NCI-H1417 (cell line): Measurements from ENCODE around the gene AMACR.
"Not testable (repeated sequence)": the region's sequence is repeated elsewhere in the genome, so short reads cannot be mapped to it uniquely, and the experiment has no call there.

ENCODE experiments used
- DNase-seq, 3 experiments: peaks; one replicate each; lab custom pipeline; 2025; lab: John Stamatoyannopoulos, UW

Gene AMACR

GRCh38 chr5:34037726-34038125, 29.9 kb upstream of the AMACR start:
- DNase-seq, result no peak

GRCh38 chr5:34035756-34036155, 27.9 kb upstream of the AMACR start:
- peak in 1 of 3 experiments; percentile 14 for DNase-seq

DNA sequence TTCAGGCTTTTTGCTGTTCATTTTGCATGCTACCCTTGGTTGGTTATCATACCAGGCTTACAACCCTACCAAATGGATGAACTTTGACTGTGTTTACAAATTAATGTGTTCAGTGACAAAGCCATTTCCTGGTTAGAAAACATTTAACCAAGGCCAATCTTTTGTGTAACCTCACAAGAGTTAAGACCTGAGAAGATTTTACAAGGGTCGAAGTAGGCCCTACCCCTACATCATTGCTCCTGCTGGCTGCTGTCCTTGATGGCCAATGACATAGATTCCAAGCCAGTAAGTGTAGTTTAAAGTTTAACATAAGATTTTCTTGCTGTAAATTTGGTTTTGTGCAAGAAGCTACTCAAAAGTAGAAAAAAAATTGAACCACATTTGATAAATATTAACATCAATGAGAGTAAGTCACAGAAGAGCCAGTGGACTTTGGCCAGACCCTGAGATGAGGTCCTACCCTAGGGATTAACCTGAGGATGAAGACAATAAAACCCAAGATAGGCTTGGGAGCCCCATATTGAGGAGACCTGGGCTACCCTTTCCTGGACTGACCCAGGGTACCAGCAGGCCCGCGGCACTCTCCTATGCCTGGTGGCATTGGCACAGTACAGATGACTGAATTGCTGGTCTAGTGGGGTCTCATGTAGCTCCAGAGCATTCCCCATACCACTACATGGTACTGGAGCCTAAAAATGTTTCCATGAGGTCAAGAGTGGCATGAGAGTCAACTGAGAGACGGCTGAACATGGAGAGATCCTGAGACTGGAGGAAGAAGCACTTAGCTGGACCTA, 26.9 kb upstream of the AMACR start:
- DNase-seq, result no peak

GRCh38 chr5:34031966-34032365, 24.1 kb upstream of the AMACR start:
- no peak for DNase-seq

DNA sequence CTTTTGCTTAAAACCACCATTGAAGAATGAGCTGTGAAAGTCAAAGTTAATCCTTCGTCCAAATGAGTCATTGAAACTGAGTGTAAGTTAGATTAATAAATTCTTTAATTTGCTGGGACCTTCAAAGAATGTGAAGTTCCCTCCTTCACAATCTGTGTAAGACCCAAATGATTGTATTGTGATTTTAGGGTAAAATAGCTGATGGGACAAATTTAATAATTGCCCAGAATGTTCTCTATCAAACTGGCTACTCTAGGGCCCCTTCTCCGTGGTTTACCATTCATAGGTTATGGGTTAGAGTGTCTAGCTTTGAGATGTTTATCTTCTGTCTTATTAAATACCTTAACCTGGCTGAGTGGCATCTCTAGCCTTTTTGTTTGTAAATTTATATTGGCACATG, 23.3 kb upstream of the AMACR start:
- DNase-seq, result no peak

GRCh38 chr5:34030585-34030984, 22.7 kb upstream of the AMACR start:
- not testable (repeated sequence) for DNase-seq

GRCh38 chr5:34030048-34030447, 22.2 kb upstream of the AMACR start:
- DNase-seq, result no peak

GRCh38 chr5:34028349-34028748, 20.5 kb upstream of the AMACR start:
- no peak for DNase-seq

GRCh38 chr5:34026089-34026761, 18.4 kb upstream of the AMACR start:
- peak in 2 of 3 experiments; percentile 20 to 72 for DNase-seq

DNA sequence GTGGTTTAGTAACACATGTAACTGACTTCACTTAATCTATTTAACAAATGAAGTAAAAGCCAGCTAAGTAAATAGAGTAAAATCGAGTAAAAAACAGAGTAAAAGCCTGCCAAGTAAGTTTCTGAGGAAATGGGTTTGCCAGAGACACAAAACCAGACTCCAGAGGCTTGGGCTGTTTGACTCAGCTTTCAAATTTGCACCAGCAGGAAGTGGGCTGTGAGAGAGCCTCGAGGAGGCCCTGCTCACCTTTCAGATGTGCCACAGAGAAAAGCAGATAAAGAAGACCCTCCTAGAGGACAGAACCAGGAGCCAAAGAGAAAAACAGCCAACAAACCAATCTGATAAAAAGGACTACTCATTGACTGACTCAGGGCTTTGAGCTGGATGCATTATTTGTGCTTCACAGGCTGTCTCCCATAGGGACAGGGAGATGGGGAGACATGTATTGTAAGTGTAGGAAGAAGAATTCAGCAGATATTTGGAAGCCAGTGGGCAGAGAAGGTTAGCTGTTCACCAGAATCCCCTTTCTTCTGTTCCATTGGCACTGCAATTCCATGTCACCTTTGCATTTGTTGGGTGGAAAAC, 14.4 kb upstream of the AMACR start:
- no peak for DNase-seq

DNA sequence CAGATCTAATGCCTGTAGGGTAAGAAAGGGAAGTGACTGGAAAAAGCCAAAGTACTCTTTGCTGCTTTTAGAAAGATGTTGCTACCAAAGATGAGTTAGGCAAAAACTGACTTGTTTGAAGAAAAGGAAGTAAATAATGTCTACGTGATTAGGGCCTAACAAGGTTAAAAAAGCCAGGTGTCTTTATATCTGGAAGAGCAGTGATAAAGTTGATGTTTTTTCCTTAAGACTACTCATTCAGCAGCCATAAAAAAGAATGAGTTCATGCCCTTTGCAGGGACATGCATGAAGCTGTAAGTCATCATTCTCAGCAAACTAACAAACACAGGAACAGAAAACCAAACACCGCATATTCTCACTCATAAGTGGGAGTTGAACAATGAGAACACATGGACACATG, 13.5 kb upstream of the AMACR start:
- no peak for DNase-seq

GRCh38 chr5:34020726-34021125, 12.9 kb upstream of the AMACR start:
- DNase-seq, result no peak

DNA sequence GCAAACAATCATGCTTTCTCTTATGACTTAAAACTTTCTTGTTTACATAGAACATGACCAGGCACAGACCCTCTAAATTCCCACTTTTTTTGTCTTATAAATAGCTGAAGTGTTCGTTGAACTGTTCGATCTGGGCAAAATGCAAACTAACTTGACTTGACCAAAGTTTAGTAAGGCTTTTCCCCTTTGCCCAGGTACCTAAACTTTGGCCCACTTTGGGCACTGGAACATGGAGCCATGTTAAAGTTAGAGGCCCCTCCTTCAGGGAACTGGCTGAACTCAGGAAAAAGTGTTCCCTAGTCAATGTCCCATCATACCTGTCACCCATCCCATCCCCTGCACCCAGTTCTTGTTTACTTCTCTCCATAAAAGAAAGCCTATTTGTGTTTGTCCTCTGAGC, 9.4 kb upstream of the AMACR start:
- DNase-seq, result no peak

DNA sequence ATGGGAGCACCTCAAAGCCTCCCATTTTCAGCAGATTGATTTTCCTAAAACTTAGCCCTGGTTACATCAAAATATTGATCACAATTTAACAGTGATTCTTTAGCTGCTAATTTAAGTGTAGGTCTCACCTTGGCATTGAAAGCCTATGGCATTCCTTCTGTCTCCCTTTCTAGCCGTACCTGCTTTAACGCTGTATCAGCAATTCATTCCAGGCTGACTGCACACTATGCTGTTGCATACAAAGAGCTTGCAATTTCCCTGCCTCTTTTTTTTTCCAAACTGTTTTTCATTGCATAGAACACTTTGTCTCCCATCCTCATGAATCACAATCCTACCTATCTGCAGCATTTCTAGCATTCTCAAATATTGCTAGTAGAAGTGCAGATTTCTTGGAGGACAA, 8.9 kb upstream of the AMACR start:
- DNase-seq, result no peak

DNA sequence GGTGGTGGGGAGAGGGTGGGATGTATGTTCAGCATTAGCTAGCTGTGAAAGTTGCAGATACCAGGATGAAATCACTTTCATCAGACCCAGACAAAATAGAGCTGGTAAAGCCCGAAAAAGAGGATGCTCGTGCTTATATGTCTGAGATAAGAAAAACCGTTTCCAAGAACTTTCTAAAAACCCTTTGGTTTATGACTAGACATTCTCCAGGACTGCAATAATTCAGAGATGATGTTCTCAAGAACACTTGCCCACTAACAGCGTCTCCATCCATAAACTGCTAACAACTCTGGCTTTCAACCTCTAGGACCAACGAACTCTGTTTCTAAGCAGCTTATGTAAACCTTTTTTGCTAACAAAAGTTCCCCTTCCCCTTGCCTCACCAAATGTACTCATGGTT, 8.4 kb upstream of the AMACR start:
- DNase-seq, result no peak

DNA sequence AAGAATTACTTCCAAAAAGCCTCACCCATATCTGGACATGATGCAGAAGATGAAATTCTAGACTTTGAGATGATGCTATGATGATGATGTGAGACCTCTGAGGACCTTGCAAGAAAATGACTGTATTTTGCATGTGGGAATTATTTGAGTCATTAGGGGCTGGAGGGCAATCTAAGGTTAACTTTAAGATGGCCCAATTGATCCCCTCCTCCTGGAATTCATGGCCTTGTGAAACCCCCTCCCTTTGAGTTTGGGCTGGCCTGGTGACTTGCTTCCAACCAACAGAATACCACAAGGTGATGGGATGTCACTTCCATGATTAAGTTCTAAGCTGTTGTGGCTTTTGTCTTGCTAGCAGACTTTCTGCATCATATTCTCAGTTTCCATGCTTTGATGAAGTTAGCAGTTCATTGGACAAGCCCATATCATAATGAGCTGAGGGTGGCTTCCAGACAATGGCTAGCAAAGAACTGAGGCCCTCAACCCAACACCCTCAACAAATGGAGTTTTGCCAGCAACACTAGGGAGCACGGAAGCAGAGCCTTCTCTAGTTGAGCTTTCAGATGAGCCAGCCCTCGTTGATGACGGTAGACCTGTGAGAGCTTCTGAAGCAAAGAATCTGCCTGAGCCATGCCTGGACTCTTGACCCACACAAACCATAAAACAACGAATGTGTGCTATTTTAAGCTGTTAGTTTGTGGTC, 7.4 kb upstream of the AMACR start:
- DNase-seq, result no peak

DNA sequence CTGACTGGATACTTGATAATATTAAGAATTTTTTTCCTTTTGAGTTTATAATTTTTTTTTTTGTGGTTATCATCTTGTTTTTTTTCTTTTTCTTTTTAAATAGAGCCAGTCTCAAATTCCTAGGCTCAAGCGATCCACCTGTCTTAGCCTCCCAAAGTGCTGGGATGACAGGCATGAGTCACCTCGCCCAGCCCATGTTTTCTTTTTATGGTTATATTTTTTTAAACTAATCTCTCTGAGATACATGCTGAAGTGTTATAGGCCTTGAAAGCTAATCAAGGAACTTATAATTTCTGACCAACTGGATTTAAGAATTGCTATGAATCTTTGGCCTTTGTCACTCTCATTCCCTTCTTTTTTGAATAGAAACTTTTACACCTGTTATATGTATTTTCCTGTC, 6.8 kb upstream of the AMACR start:
- no peak for DNase-seq

DNA sequence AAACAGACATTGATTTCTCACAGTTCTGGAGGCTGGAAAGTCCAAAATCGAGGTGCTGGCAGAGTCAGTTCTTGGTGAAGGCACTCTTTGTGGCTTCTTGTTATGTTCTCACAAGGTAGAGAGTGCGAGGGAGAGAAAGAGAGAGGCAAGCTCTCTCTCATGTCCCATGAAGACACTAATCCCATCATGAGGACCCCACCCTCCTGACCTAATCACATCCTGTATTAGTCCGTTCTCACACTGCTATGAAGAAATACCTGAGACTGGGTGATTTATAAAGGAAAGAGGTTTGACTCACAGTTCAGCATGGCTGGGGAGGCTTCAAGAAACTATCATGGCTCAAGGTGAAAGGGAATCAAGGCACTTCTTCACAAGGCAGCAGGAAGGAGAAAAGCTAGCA, 5.7 kb upstream of the AMACR start:
- DNase-seq, result no peak

GRCh38 chr5:34012791-34013190, 4.9 kb upstream of the AMACR start:
- no peak for DNase-seq

GRCh38 chr5:34011536-34011935, 3.7 kb upstream of the AMACR start:
- no peak for DNase-seq

DNA sequence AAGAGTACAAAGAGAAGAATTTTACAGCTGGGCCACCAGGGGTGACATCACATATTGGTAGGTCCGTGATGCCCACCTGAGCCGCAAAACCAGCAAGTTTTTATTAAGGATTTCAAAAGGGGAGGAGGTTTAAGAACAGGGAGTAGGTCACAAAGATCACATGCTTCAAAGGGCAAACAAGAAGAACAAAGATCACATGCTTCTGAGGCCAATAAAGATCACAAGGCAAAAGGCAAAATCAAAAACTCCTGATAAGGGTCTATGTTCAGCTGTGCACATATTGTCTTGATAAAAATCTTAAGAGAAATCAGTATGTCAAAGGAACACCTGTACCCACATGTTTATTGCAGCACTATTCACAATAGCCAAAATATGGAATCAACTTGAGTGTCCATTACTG, 2.3 kb upstream of the AMACR start:
- peak in 1 of 3 experiments; percentile 18 for DNase-seq

- DNase-seq, result no peak
These were observed 1.8 kb upstream of the AMACR start for GRCh38 chr5:34009610-34010009.

GRCh38 chr5:34008802-34009201, 952 bp upstream of the AMACR start:
- peak in 1 of 3 experiments; percentile 75 for DNase-seq
